Smooth muscle cell of bladder (primary cell): ENCODE measurements around the gene HIPK2. TPM values are rescaled to one million over a fixed set of nuclear protein-coding genes. Genes with fewer than 3 reads are reported as not detected.

Experiments
- total RNA-seq: library from RNA; depleted of rRNA; stranded (reverse); fragments of >200 nt; gene quantifications from 2 replicates; pipeline ENCODE4 v1.2.3, GENCODE V29; 2014

The HIPK2 gene
- 5.4 and 6.6 TPM in 2 replicates for total RNA-seq

DNA sequence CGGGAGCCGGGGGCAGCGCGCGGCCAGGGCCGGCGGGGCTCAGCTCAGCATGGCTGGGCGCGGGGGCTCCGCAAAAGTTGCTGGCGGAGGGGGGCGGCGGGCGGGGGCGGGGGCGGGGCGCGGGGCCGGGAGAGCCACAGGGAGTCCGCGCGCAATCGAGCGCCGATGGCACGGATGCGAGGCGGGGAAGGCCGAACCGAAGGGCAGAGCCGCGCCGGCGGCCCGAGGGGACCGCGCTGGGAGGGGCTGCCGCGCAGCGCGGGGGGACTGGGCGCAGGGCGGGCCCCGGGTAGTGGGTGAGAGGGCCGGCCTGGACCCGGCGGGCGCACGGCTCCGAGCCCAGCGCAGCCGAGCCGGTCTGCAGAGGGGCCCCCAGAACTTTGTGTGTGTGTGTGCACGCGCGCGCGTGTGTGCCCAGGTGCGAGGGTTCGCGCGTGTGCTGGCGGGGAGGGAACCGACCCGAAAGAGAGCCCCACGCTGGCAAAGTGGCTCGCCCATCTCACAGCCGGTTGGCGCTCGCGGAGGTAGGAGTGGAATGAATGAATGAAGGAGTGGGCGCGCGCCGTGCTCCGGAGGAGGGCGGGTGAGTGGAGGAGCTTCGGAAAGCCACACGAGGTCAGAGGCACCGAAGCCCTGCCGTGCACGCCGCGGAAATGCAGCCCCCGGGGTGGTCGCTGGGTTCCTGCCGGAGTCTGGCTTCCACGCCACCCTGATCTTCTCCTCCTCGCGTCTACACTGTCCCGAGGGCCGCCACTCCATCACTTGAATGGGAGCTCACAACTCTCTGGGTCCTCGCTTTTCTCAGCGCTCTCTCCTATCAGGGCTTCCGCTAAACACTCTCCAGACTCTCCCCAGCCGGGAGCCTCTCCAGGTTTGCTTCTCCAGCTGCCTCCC lies at the start of gene HIPK2:
HIPK2 (minus strand) TSS at position 51 of the 894 bp plus-strand sequence. CDS start 375 bp downstream, outside the sequence.

DNA sequence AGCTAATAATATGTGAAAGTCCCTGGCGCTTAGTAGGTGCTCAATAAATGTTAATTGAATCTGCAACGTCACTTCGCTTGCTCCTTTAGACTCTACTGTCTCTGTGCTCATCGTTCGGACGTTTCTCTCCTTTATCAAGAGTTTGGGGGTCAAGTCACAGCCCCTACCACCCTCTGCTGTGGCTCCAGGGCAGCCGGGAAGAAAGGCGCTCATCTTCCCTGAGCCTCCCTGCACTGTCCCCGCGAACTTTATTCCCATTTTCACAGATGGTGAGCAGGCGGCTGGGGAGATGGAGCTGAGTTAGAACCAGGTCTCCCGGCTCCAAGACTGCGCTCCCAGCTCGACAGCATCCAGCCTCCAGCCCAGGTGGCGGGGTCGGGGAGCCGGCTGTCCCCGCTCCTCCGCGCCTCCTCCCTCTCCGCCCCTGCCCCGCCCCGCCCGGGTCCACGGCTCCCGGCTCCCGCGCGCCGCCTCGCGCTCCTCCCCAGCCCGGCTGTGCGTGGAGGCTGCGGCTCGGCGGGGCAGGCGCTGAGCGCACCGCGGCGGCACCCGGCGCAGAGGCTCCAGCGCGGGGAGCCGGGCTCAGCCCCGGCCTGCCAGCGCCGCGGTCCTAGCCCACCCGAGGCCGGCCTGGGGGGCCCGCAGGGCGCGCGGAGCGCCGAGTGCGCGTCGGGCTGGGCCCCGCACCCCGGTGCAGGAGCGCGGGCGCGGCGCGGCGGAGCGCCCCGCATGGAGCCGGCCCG lies 254.4 kb downstream of the HIPK2 start, which contains the start of gene CLEC2L:
CLEC2L (plus strand) TSS at position 487 of the 743 bp plus-strand sequence; CDS start at position 730, 243 bp downstream.

Other genes starting within 250 kb of the HIPK2 start
- gene TBXAS1, start 51.3 kb upstream of the HIPK2 start, total RNA-seq: 0.92 and 3.7 TPM in 2 replicates